Ovary (tissue), 3 donors: Measurements from ENCODE around the gene AGL.

Experiments used
- POLR2A ChIP-seq: fragments of 450-650 bp; IDR thresholded peaks from one replicate; pipeline ENCODE4 v1.6.1; 2017; ENCODE audit warnings: antibody characterized with exemption, mild to moderate bottlenecking, moderate library complexity
- TF ChIP-seq, protein P1 (sequence below), 3 donors: fragments of 450-650 bp in 2 of 3; fragments of 200-600 bp in 1 of 3; IDR thresholded peaks; one replicate each; pipeline versions ENCODE4 v1.5.1 to v1.8.0; 2016 to 2022; ENCODE audit warnings: antibody characterized with exemption in 3 of 3, mild to moderate bottlenecking in 1 of 3
- donor health status: DM: no; HTN: no; CAD: no.

- TF ChIP-seq, protein P1, sequence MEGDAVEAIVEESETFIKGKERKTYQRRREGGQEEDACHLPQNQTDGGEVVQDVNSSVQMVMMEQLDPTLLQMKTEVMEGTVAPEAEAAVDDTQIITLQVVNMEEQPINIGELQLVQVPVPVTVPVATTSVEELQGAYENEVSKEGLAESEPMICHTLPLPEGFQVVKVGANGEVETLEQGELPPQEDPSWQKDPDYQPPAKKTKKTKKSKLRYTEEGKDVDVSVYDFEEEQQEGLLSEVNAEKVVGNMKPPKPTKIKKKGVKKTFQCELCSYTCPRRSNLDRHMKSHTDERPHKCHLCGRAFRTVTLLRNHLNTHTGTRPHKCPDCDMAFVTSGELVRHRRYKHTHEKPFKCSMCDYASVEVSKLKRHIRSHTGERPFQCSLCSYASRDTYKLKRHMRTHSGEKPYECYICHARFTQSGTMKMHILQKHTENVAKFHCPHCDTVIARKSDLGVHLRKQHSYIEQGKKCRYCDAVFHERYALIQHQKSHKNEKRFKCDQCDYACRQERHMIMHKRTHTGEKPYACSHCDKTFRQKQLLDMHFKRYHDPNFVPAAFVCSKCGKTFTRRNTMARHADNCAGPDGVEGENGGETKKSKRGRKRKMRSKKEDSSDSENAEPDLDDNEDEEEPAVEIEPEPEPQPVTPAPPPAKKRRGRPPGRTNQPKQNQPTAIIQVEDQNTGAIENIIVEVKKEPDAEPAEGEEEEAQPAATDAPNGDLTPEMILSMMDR (IDR thresholded peaks at IDR 0.05) = no peak
- TF ChIP-seq POLR2A = no peak
Observed at GRCh38 chr1:99965646-99966375, 115.7 kb downstream of the AGL start.
